ENCODE measurements around the gene GALNS. TPM values are rescaled to one million over a fixed set of nuclear protein-coding genes. Genes with fewer than 3 reads are reported as not detected.

GALNS gene
- total RNA-seq, 4 donors from 2014 or later: 1.8 to 36.2 (median 16.4) TPM

- Histone ChIP-seq H3K4me3 (no peak overlapping the region), H3K36me3 (no peaks in the 10 kb centered on the region), H3K27ac (no peak overlapping the region), H3K9me3 (no peaks in the 10 kb centered on the region), H3K27me3 (no peaks in the 10 kb centered on the region), H3K4me1 (peaks cover 0 to 17% of the 10 kb centered on the region in 2 donors)
- intact Hi-C loops (cut with DNase I; ENCODE audit: low total_unique reads): no loop called here
- no peak for DNase-seq
- TF ChIP-seq CTCF (IDR thresholded peaks at IDR 0.05) (no peak), POLR2A (IDR thresholded peaks at IDR 0.05) (no peak)
Observed at GRCh38 chr16:88859381-88860091, 2.8 kb upstream of the GALNS start.

GRCh38 chr16:88857728-88858339 lies 1.1 kb upstream of the GALNS start:
- peak overlapping the region; percentile 90 for H3K4me3 ChIP-seq
- peak overlapping the region; percentile 78 to 81 for H3K27ac ChIP-seq
- no peaks in the 10 kb centered on the region for H3K9me3 ChIP-seq
- peaks cover 0 to 17% of the 10 kb centered on the region in 2 donors for H3K4me1 ChIP-seq
- intact Hi-C loops (cut with DNase I; ENCODE audit: low total_unique reads): no loop called here
- H3K27me3 ChIP-seq: no peaks in the 10 kb centered on the region
- DNase-seq: peak; percentile 53 to 67
- TF ChIP-seq CTCF (IDR thresholded peaks at IDR 0.05): peak; percentile 44 to 60 (median 50)
- no peak for TF ChIP-seq POLR2A (IDR thresholded peaks at IDR 0.05)
- H3K36me3 ChIP-seq: no peaks in the 10 kb centered on the region

GRCh38 chr16:88856122-88856827 lies 472 bp downstream of the GALNS start:
- peaks cover 0 to 17% of the 10 kb centered on the region in 2 donors for H3K4me1 ChIP-seq
- no peaks in the 10 kb centered on the region for H3K36me3 ChIP-seq
- intact Hi-C loops (cut with DNase I; ENCODE audit: low total_unique reads): no loop called here
- H3K27me3 ChIP-seq: no peaks in the 10 kb centered on the region
- TF ChIP-seq POLR2A (IDR thresholded peaks at IDR 0.05) (no peak), CTCF (IDR thresholded peaks at IDR 0.05) (no peak)
- no peaks in the 10 kb centered on the region for H3K9me3 ChIP-seq
- peak overlapping the region; percentile 90 for H3K4me3 ChIP-seq
- H3K27ac ChIP-seq: peak overlapping the region; percentile 76 to 78
- DNase-seq: peak; percentile 39 to 42

GRCh38 chr16:88855736-88856121 lies 1.0 kb downstream of the GALNS start:
- intact Hi-C loops (cut with DNase I; ENCODE audit: low total_unique reads): no loop called here
- Histone ChIP-seq H3K27me3 (no peaks in the 10 kb centered on the region), H3K4me3 (peak overlapping the region in 1 of 2 donors; percentile 90), H3K27ac (peak overlapping the region in 1 of 2 donors; percentile 76), H3K4me1 (peaks cover 0 to 17% of the 10 kb centered on the region in 2 donors), H3K9me3 (no peaks in the 10 kb centered on the region), H3K36me3 (no peaks in the 10 kb centered on the region)
- TF ChIP-seq CTCF (IDR thresholded peaks at IDR 0.05) (no peak), POLR2A (IDR thresholded peaks at IDR 0.05) (no peak)
- peak in 1 of 2 donors; percentile 29 for DNase-seq

- no peak overlapping the region for H3K27ac ChIP-seq
Observed at GRCh38 chr16:88855176-88855575, 1.6 kb downstream of the GALNS start.

More at GRCh38 chr16:88855176-88855575, 1.6 kb downstream of the GALNS start:
- TF ChIP-seq POLR2A (IDR thresholded peaks at IDR 0.05) (no peak), CTCF (IDR thresholded peaks at IDR 0.05) (no peak)
- intact Hi-C loops (cut with DNase I; ENCODE audit: low total_unique reads): no loop called here
- peaks cover 0 to 17% of the 10 kb centered on the region in 2 donors for H3K4me1 ChIP-seq
- H3K27me3 ChIP-seq: no peaks in the 10 kb centered on the region
- no peaks in the 10 kb centered on the region for H3K36me3 ChIP-seq
- H3K4me3 ChIP-seq: no peak overlapping the region
- H3K9me3 ChIP-seq: no peaks in the 10 kb centered on the region
- DNase-seq: no peak
